MCF 10A (cell line): ENCODE data around the gene MTMR12. TPM values are rescaled to one million over a fixed set of nuclear protein-coding genes. Genes with fewer than 3 reads are reported as not detected.

Source experiments
- BruUV-seq: library from RNA; stranded (reverse); fragments of 400-500 nt; replicated peaks from 2 replicates; lab custom pipeline; 2021; lab: Mats Ljungman, UMichigan
- CTCF ChIA-PET: fragments of 300-600 bp; sonication (Branson Sonifier 250); formaldehyde crosslinking; extraction: SDS; loops from one replicate; lab custom pipeline; 2021; ENCODE audit warnings: antibody characterized with exemption, inconsistent platforms; lab: Yijun Ruan, JAX
- POLR2A ChIA-PET: fragments of 300-600, 350-650 bp; sonication (Branson Sonifier 250); formaldehyde crosslinking; extraction: SDS; loops from one replicate; lab custom pipeline; 2020; ENCODE audit warnings: antibody characterized with exemption, inconsistent platforms; lab: Yijun Ruan, JAX
- DNase-seq: peaks from one replicate; pipeline ENCODE4 v3.0.0-alpha.2; 2018; ENCODE audit not compliant: unreplicated experiment
- H3K27ac Mint-ChIP-seq: one replicate; pipeline ENCODE4 v1.8.0; 2022; ENCODE audit warnings: mild to moderate bottlenecking, low read depth, mixed read lengths; ENCODE audit not compliant: unreplicated experiment
- H3K27me3 Mint-ChIP-seq: one replicate; pipeline ENCODE4 v1.8.0; 2022; ENCODE audit warnings: mixed read lengths; ENCODE audit not compliant: insufficient read depth, unreplicated experiment
- H3K36me3 Mint-ChIP-seq: one replicate; pipeline ENCODE4 v1.8.0; 2022; ENCODE audit warnings: mild to moderate bottlenecking, moderate library complexity, mixed read lengths; ENCODE audit not compliant: insufficient read depth, unreplicated experiment
- H3K4me1 Mint-ChIP-seq: one replicate; pipeline ENCODE4 v1.8.0; 2022; ENCODE audit warnings: mixed read lengths; ENCODE audit not compliant: insufficient read depth, unreplicated experiment
- H3K4me3 Mint-ChIP-seq: one replicate; pipeline ENCODE4 v1.8.0; 2022; ENCODE audit warnings: mild to moderate bottlenecking, moderate library complexity, mixed read lengths; ENCODE audit not compliant: unreplicated experiment
- H3K9me3 Mint-ChIP-seq: one replicate; pipeline ENCODE4 v1.8.0; 2022; ENCODE audit warnings: mixed read lengths; ENCODE audit not compliant: unreplicated experiment
- intact Hi-C: fragments of 100-400 bp; cut with micrococcal nuclease; formaldehyde crosslinking; loops from 2 replicates; pipeline ENCODE4 v1.14.1; 2022
- total RNA-seq: library from RNA; stranded (reverse); gene quantifications from 2 replicates; pipeline ENCODE4 v1.2.3, GENCODE V29; 2022
- TF ChIP-seq, protein P1 (sequence below): fragments of 200-600 bp; IDR thresholded peaks from one replicate; pipeline ENCODE4 v1.8.0; 2022; ENCODE audit warnings: antibody characterized with exemption, mild to moderate bottlenecking; ENCODE audit not compliant: unreplicated experiment

Gene MTMR12
- total RNA-seq, 1 experiment from 2014 or later, result 24.4 TPM

- BruUV-seq, result no TSS peak
- Mint-ChIP-seq H3K4me1 (peaks cover 15% of the 10 kb centered on the region), H3K36me3 (peaks cover 6% of the 10 kb centered on the region), H3K27ac (no peak overlapping the region), H3K4me3 (no peak overlapping the region), H3K9me3 (no peaks in the 10 kb centered on the region), H3K27me3 (no peaks in the 10 kb centered on the region)
- ChIA-PET CTCF (interaction anchor here (0.6 to 1.0 kb wide), 3 partner anchors 14 to 108 kb away, joined by 3 to 5 read pairs (median 3); no protein-coding TSS in a partner anchor), POLR2A (no interaction called here)
- DNase-seq, result no peak
- TF ChIP-seq, protein P1, sequence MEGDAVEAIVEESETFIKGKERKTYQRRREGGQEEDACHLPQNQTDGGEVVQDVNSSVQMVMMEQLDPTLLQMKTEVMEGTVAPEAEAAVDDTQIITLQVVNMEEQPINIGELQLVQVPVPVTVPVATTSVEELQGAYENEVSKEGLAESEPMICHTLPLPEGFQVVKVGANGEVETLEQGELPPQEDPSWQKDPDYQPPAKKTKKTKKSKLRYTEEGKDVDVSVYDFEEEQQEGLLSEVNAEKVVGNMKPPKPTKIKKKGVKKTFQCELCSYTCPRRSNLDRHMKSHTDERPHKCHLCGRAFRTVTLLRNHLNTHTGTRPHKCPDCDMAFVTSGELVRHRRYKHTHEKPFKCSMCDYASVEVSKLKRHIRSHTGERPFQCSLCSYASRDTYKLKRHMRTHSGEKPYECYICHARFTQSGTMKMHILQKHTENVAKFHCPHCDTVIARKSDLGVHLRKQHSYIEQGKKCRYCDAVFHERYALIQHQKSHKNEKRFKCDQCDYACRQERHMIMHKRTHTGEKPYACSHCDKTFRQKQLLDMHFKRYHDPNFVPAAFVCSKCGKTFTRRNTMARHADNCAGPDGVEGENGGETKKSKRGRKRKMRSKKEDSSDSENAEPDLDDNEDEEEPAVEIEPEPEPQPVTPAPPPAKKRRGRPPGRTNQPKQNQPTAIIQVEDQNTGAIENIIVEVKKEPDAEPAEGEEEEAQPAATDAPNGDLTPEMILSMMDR, result no peak
- intact Hi-C loops, result no loop called here
Observed at GRCh38 chr5:32307769-32308194, 5.0 kb downstream of the MTMR12 start.

GRCh38 chr5:32304622-32305021 is 8.1 kb downstream of the MTMR12 start:
- Mint-ChIP-seq H3K4me3 (no peak overlapping the region), H3K27ac (no peak overlapping the region), H3K27me3 (no peaks in the 10 kb centered on the region), H3K4me1 (peaks cover 4% of the 10 kb centered on the region), H3K36me3 (peaks cover 6% of the 10 kb centered on the region), H3K9me3 (no peaks in the 10 kb centered on the region)
- TF ChIP-seq, protein P1, result no peak
- POLR2A ChIA-PET, result interaction anchor here (0.6 kb wide), 1 partner anchor 43 kb away, joined by 3 read pairs; no protein-coding TSS in a partner anchor
- no peak for DNase-seq
- BruUV-seq, result no TSS peak
- intact Hi-C loops, result no loop called here
- CTCF ChIA-PET, result interaction anchor here (0.6 kb wide), 1 partner anchor 20 kb away, joined by 3 read pairs; no protein-coding TSS in a partner anchor

DNA sequence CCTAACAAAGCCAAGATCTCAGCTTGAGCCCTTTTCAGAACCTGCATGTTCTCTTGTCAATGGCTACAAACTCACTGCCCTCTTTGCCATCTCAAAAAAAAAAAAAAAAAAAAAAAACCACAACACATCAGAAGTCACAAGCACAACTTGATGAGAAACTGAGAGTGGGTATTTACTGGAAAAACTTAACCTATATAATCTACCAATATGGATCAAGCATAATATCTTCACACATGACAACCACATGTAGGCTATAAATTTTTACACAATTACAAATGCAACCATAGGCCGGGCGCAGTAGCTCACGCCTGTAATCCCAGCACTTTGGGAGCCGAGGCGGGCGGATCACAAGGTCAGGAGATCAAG is 9.0 kb downstream of the MTMR12 start:
- Mint-ChIP-seq H3K9me3 (no peaks in the 10 kb centered on the region), H3K27ac (no peak overlapping the region), H3K27me3 (no peaks in the 10 kb centered on the region), H3K4me3 (no peak overlapping the region), H3K4me1 (peaks cover 4% of the 10 kb centered on the region), H3K36me3 (peaks cover 6% of the 10 kb centered on the region)
- DNase-seq, result no peak
- no TSS peak for BruUV-seq
- TF ChIP-seq, protein P1, result no peak
- ChIA-PET POLR2A (interaction anchor here (1.0 kb wide), 1 partner anchor 9 kb away, joined by 4 read pairs; the partner anchor contains the start of gene MTMR12), CTCF (interaction anchor here (0.6 kb wide), 1 partner anchor 85 kb away, joined by 3 read pairs; no protein-coding TSS in a partner anchor)
- intact Hi-C loops, result no loop called here

GRCh38 chr5:32302835-32303754 is 9.6 kb downstream of the MTMR12 start:
- DNase-seq, result no peak
- Mint-ChIP-seq H3K9me3 (no peaks in the 10 kb centered on the region), H3K4me1 (peaks cover 5% of the 10 kb centered on the region), H3K36me3 (no peaks in the 10 kb centered on the region), H3K4me3 (no peak overlapping the region), H3K27ac (no peak overlapping the region), H3K27me3 (no peaks in the 10 kb centered on the region)
- BruUV-seq, result no TSS peak
- CTCF ChIA-PET, result interaction anchor here (0.6 kb wide), 2 partner anchors 53 to 85 kb away, joined by 3 read pairs; no protein-coding TSS in a partner anchor
- intact Hi-C loops, result no loop called here
- POLR2A ChIA-PET, result interaction anchor here (1.0 kb wide), 1 partner anchor 10 kb away, joined by 4 read pairs; the partner anchor contains the start of gene MTMR12
- TF ChIP-seq, protein P1, result no peak
